Mesangial cell (primary cell): ENCODE results near the gene SLC26A1. TPM values are rescaled to one million over a fixed set of nuclear protein-coding genes. Genes with fewer than 3 reads are reported as not detected.

Source experiments
- total RNA-seq: library from RNA; depleted of rRNA; stranded (reverse); fragments of >200 nt; gene quantifications from 2 replicates; pipeline ENCODE4 v1.2.3, GENCODE V29; 2015

Gene SLC26A1
- 0.16 and 0.51 TPM in 2 replicates for total RNA-seq

GRCh38 chr4:993111-994029, at the start of gene SLC26A1:
Gene SLC26A1, minus strand, starts transcription at chr4:993404. Its CDS starts 1,701 bp downstream, at chr4:991703.

GRCh38 chr4:1011022-1011665, 17.9 kb upstream of the SLC26A1 start, which contains the start of gene FGFRL1:
Gene FGFRL1, plus strand, starts transcription at chr4:1011626. Its CDS starts 860 bp downstream, at chr4:1012486.

GRCh38 chr4:986879-987623, 6.2 kb downstream of the SLC26A1 start, which contains the start of gene IDUA:
Gene IDUA, plus strand, starts transcription at chr4:987044. Its CDS starts 41 bp downstream, at chr4:987085.

GRCh38 chr4:973431-974397, 19.5 kb downstream of the SLC26A1 start, which contains the start of gene DGKQ:
Gene DGKQ, minus strand, starts transcription at chr4:973569. Its CDS starts 87 bp downstream, at chr4:973482.

Other genes starting within 250 kb of the SLC26A1 start
- gene CPLX1, start 167.3 kb downstream of the SLC26A1 start, total RNA-seq: 0.16 and 1.8 TPM in 2 replicates
- gene GAK, start 61.1 kb downstream of the SLC26A1 start, total RNA-seq: 98.2 and 116 TPM in 2 replicates
- 17.3 and 36.3 TPM in 2 replicates for gene TMEM175, start 60.9 kb downstream of the SLC26A1 start, total RNA-seq
- gene DGKQ, start 19.8 kb downstream of the SLC26A1 start, total RNA-seq: 10.8 and 14.3 TPM in 2 replicates
- 2.0 and 20.7 TPM in 2 replicates for gene IDUA, start 6.4 kb downstream of the SLC26A1 start, total RNA-seq
- gene FGFRL1, start 18.2 kb upstream of the SLC26A1 start, total RNA-seq: 60.5 and 72.2 TPM in 2 replicates
- gene RNF212, start 120.2 kb upstream of the SLC26A1 start, total RNA-seq: 1.5 and 3.7 TPM in 2 replicates
- gene SPON2, start 179.2 kb upstream of the SLC26A1 start, total RNA-seq: 17.1 and 83.5 TPM in 2 replicates